GM21390 (cell line): Measurements from ENCODE around the gene TRIM74.
"Not testable (repeated sequence)": the region's sequence is repeated elsewhere in the genome, so short reads cannot be mapped to it uniquely, and the experiment has no call there.

Source experiments
- ATAC-seq: cut with Tn5 transposase; IDR thresholded peaks from one replicate; pipeline ENCODE4 v1.9.1; 2021; ENCODE audit not compliant: unreplicated experiment

TRIM74 gene

GRCh38 chr7:72960029-72960428, 9.2 kb downstream of the TRIM74 start:
- not testable (repeated sequence) for ATAC-seq

DNA sequence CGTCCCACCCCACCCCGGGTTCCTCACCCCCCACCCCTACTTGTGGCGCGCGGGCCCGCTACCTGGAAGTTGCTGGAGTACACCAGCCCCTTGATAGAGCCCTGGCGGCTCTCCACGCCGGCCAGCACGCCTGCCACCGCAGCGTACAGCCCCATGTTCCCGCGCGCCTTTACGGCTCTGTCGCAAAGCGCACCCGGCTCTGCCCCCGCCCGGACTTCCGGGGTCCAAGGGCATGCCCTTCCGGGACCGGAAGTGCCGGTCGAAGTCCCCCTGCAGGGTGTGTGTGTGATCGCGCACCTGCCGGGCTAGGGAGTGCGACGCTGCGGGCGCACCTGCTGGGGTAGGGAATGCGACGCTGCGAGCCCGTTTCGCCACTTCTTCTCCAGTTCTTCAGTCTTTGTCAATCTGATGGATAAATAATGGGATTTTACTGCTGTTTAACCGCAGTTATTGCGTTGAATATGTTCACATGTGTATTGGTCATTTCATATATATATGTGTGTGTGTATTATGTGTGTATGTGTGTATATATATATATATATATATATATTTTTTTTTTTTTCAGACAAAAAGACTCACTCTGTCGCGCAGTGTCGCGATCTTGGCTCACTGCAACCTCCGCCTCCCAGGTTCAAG, 14.6 kb downstream of the TRIM74 start:
- peak; percentile 86 for ATAC-seq

DNA sequence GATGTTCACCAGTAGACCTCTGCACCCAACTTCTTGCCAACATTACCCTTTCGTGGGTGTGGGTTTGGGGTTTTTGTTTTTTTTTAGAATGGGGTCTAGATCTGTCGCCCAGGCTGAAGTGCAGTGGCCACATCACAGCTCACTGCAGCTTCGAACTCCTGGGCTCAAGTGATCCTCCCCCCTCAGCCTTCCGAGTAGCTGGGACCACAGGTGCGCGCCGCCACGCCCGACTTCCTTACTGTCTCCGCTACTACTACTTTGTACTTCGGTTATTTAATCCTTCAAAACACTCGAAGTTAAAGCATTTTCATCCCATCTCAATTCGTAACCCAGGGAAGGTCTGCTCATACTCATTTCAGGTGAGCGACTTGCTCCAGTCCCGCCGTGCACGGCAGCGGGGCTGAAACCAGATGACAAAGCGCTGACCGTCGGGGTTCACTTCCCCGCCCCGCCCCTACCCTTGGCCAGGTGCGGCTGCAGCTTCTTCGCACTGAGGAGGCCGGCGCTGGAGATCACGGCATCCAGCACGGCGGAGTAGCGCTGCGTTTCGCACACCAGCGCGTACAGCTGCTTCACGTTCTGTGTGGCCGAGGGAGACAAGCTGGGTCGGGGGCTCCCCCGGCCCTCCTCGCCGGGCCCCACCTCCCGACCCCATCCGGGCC, 15.2 kb downstream of the TRIM74 start:
- peak; percentile 50 for ATAC-seq

GRCh38 chr7:72950432-72950831, 18.8 kb downstream of the TRIM74 start:
- not testable (repeated sequence) for ATAC-seq

DNA sequence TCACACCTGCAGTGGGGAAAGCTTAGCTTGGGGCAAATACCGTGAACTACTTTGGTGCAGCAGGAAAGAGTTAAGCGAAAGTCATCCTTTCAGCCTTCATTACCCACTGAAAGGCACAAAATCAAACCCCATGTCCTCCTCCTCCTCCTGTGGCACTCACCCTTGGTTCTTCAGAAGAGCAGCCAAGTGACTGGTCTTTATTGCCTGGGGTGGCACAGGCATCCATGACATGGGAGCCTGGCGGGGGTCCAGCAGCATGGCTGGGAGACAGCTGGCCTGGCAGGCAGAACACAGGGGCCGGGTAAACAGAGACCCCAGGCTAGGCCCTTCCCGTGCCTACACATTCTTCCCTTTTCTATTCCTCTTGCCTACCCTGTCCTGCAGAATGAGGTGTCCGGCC, 19.6 kb downstream of the TRIM74 start:
- ATAC-seq: not testable (repeated sequence)

- ATAC-seq: not testable (repeated sequence)
Observed at GRCh38 chr7:72949276-72949675, 20.0 kb downstream of the TRIM74 start.

DNA sequence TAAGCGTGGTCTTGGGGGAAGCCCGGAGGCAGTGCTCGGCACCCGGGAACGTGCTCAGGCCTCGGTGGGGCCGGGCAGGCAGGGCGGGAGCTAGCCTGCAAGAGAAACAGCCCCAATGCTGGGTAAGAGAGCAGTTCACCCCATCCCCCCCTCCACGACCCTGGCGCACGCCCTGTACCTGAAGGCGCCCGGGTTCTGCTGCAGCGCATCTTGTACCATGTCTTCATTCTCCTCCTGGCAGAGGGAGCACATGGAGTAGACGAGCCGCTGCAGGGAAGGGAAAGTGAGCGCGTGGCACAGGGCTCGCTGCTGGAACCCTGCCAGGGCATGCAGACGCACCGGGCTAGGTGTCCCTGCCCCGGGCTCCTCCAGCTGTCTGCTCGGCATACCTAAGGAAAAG, 20.6 kb downstream of the TRIM74 start:
- ATAC-seq: not testable (repeated sequence)

DNA sequence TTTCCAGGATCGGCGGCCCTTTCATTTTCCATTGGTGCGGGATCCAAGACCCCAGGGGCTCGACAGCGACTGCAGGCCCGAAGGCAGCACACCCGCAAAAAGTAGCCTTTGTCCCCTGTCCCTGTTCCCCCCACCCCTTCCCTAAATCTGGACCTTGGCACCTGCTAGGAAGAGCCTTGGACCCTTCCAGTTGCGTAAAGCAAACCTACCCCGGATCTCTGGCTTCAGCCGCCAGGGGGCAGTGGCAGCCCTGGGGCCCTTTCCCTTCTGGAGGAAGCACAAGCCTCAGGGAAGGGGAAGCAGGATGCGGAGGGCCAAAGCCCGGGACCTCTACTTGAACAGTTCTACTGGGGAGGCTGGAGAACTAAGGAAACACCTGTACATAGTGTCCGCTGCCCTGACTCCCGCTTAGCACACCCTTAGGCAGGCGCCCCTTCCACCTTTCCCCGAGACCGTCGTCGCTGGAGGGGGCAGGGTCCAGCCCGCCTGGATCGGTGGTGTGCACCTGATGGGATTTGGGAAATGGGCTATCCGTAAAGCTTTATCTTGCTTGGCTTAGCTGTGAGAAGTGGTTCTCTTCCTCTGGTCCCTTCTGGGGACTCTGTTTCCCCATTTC, 23.0 kb downstream of the TRIM74 start:
- not testable (repeated sequence) for ATAC-seq

GRCh38 chr7:72945597-72945996, 23.7 kb downstream of the TRIM74 start:
- not testable (repeated sequence) for ATAC-seq

- ATAC-seq: not testable (repeated sequence)
Observed at GRCh38 chr7:72944937-72945336, 24.3 kb downstream of the TRIM74 start.

- ATAC-seq: not testable (repeated sequence)
Observed at GRCh38 chr7:72942956-72943355, 26.3 kb downstream of the TRIM74 start.

- not testable (repeated sequence) for ATAC-seq
Observed at GRCh38 chr7:72942022-72942705, 27.1 kb downstream of the TRIM74 start.

GRCh38 chr7:72928216-72928615, 41.0 kb downstream of the TRIM74 start:
- not testable (repeated sequence) for ATAC-seq

DNA sequence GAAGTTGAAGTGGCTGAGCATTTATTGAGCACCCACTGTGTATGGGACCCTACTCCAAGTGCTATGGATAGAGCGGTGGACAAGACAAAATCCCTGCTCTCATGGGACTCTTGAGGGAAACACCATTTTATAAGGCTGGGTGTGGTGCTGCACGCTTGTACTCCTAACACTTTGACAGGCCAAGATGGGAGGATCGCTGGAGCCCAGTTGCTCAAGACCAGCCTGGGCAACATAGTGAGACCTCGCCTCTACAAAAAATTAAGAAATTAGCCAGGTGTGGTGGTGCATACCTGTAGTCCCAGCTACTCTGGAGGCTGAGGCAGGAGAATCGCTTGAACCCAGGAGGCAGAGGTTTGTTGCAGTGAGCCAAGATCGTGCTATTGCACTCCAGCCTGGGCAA, 41.5 kb downstream of the TRIM74 start:
- ATAC-seq: not testable (repeated sequence)

DNA sequence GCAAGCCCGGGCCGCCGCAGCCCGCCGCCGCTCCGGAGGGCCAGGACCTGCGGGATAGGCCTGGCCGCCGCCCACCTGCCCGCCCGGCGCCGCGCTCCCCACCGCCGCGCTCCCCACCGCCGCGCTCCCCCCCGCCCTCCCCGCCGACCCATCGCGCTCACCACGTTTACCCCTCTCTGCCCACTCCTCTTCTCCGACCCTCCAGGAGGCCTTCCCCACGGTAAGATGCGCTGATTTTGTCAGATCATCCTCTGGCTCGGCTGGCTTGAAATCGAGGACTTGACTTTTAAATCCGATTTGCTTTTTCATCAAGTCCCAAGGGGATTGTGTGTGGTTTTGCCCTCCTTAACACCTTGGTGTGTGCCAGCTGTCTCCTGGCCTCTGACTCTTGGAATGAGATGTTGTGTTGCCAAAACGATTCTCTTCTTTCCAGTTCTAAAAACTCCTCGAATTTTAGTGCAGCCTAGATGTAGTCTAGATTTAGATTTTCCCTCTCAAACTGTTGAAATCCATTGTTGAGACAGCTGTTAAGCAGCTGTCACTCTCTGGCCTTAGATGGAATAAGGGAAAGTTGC, 43.6 kb downstream of the TRIM74 start:
- no peak for ATAC-seq

DNA sequence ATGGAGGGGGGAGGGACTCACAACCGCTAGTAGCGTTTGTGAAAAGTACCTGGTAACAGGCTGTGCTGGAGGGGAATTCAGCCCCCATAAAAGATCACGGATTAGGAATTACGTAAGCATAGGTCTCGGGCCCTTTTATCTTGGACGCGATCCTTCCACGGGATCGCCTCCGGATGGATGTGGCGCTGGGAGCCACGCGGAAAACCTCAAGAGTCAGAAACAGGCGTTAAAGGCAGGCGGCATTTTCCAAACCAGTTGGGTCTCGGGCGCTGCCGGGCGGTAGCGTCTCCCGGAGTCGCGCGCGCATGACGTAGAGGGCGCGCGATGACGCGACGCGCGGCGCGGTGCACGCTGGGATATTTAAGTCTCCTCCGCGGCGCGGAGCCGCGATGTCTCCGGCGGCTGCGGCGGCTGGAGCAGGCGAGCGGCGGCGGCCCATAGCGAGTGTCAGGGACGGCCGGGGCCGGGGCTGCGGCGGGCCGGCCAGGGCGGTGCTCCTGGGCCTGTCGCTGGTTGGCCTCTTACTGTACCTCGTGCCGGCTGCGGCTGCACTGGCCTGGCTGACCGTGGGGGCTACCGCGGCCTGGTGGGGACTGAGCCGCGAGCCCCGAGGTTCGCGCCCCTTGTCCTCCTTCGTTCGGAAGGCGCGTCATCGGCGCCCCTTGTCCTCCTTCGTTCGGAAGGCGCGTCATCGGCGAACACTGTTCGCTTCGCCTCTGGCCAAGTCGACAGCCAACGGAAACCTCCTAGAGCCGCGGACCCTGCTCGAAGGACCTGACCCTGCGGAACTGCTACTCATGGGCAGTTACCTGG, 44.3 kb downstream of the TRIM74 start, which contains the start of gene POM121:
TSS of gene POM121 (plus strand) at position 363 of the 813 bp plus-strand sequence. CDS start at position 390, 27 bp downstream.
- ATAC-seq: peak; percentile 86

DNA sequence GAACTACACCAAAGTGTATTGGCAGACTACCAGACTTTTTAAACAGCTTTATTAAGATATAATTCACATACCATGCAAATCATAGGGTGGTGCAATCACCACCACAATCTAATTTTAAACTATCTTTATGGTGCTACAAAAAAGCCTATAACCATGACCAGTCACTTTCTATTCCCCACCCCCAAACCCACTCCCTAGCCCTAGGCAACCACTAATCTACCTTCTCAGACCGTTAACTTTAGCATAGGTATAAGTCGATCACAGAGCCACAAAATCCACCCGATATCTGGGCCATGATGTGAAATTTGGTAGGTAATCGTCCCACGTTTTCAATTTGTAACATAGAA, 44.9 kb downstream of the TRIM74 start:
- peak; percentile 28 for ATAC-seq

GRCh38 chr7:72919256-72919775, 50.0 kb downstream of the TRIM74 start:
- no peak for ATAC-seq

DNA sequence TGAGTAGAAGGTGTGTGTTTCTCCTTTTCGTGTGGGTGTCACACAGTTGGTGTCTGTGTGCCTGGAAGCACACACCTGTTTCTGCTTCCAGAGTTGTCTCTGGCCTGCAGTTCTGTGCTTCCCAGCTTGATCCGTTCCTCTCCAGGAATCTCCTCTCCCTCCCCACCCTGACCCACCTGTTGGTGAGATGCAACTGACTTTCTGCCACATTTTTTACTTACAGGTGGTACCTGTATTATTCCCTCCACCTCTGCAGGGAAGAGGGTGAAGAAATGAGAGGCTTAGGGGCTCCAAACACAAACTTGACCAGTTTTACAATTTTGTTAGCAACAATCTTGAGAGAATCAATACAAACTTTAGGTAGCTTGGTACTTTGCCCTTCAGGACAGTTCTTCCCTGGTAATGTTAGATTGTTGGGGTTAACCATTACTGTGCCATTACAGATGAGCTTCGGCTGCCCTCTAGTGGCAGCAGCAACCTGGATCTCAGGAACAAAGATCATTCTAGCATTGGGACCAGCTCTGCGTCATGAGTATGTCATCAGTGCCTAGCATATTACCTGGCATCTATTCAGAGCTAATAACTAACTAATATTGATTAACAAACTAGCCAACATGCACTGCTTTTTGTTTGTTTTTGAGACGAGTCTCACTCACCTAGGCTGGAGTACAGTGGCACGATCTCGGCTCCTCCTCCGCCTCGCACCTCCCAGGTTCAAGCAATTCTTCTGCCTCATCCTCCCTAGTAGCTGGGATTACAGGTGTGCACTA, 54.3 kb downstream of the TRIM74 start:
- peak; percentile 79 for ATAC-seq
